GM12878 (cell line): ENCODE measurements around the gene KLHL18. TPM values are rescaled to one million over a fixed set of nuclear protein-coding genes. Genes with fewer than 3 reads are reported as not detected.

ENCODE experiments used
- EGR1 ChIP-seq, 2 experiments: IDR thresholded peaks; 1 replicate in 1 of 2; 2 replicates in 1 of 2; pipeline ENCODE4 v1.6.1; 2011 to 2012; ENCODE audit warnings: low read depth in 2 of 2, low read length in 2 of 2, borderline replicate concordance in 1 of 2, mild to moderate bottlenecking in 1 of 2, moderate library complexity in 1 of 2
- STAT1 ChIP-seq: fragments of 450-650 bp; conservative IDR thresholded peaks from 2 replicates; pipeline ENCODE4 v1.6.1; 2014; ENCODE audit warnings: antibody characterized with exemption, mild to moderate bottlenecking
- polyA plus RNA-seq, 11 experiments: library from polyadenylated mRNA; depleted of rRNA in 4 of 11; unstranded in 6 of 11; stranded (reverse) in 5 of 11; fragments of >200 nt; fragmentation: Nextera tagmentation in 4 of 11; fragmentation: Illumina TruSeq in 1 of 11; extraction: Ambion mirVana in 4 of 11; extraction: Trizol in 1 of 11; gene quantifications; 1 replicate in 1 of 11; 2 replicates in 10 of 11; pipeline versions ENCODE4 v1.2.1 to v1.2.3, GENCODE V29; 2011 to 2016; ENCODE audit warnings: inconsistent platforms in 2 of 11, missing spikeins in 2 of 11, low read depth in 1 of 11
- total RNA-seq, 4 experiments: library from RNA; depleted of rRNA in 3 of 4; stranded (reverse); fragments of >200 nt in 3 of 4; fragmentation: Illumina TruSeq in 1 of 4; extraction: Trizol in 1 of 4; gene quantifications; 2 replicates each; pipeline versions ENCODE4 v1.2.1 to v1.2.3, GENCODE V29; 2013 to 2021
- TF ChIP-seq, protein P1 (sequence below): fragments of 450-650 bp; IDR thresholded peaks from 2 replicates; pipeline ENCODE4 v1.6.1; 2017; ENCODE audit warnings: mild to moderate bottlenecking, moderate library complexity
- TF ChIP-seq, protein P2 (sequence below): fragments of 450-650 bp; IDR thresholded peaks from 2 replicates; pipeline ENCODE4 v1.6.1; 2016; ENCODE audit warnings: mild to moderate bottlenecking
- TF ChIP-seq, protein P3 (sequence below): fragments of 450-650 bp; conservative IDR thresholded peaks from 2 replicates; pipeline ENCODE4 v1.6.1; 2017; ENCODE audit warnings: mild to moderate bottlenecking, moderate library complexity

The KLHL18 gene
- total and polyA plus RNA-seq, 10 of the 15 experiments (the other 5 are each of a cell fraction or from before 2014, with no cell fraction given): 24.0 to 69.8 (median 51.7) TPM

DNA sequence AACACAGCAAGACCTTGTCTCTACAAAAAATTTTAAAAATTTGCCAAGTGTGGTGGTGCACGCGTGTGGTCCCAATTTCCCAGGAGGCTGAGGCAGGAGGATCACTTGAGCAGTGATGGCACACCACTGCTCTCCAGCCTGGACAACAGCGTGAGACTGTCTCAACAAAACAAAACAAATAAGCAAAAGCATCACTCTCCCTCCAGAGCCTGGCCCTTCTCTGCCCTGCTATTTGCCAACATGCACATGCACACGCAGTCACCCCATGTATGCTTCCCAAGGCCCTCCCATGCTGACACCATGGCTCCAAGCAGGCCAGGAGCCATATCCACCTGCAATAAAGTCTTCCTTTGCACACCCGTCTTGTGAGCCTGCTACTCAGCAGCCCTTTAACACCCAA lies 2.2 kb upstream of the KLHL18 start (continued):
- TF ChIP-seq EGR1 (IDR thresholded peaks at IDR 0.05; ENCODE audit: borderline replicate concordance in 1 of 2, low read depth in 2 of 2, low read length in 2 of 2) (no peak), STAT1 (no peak)
- TF ChIP-seq, protein P1, sequence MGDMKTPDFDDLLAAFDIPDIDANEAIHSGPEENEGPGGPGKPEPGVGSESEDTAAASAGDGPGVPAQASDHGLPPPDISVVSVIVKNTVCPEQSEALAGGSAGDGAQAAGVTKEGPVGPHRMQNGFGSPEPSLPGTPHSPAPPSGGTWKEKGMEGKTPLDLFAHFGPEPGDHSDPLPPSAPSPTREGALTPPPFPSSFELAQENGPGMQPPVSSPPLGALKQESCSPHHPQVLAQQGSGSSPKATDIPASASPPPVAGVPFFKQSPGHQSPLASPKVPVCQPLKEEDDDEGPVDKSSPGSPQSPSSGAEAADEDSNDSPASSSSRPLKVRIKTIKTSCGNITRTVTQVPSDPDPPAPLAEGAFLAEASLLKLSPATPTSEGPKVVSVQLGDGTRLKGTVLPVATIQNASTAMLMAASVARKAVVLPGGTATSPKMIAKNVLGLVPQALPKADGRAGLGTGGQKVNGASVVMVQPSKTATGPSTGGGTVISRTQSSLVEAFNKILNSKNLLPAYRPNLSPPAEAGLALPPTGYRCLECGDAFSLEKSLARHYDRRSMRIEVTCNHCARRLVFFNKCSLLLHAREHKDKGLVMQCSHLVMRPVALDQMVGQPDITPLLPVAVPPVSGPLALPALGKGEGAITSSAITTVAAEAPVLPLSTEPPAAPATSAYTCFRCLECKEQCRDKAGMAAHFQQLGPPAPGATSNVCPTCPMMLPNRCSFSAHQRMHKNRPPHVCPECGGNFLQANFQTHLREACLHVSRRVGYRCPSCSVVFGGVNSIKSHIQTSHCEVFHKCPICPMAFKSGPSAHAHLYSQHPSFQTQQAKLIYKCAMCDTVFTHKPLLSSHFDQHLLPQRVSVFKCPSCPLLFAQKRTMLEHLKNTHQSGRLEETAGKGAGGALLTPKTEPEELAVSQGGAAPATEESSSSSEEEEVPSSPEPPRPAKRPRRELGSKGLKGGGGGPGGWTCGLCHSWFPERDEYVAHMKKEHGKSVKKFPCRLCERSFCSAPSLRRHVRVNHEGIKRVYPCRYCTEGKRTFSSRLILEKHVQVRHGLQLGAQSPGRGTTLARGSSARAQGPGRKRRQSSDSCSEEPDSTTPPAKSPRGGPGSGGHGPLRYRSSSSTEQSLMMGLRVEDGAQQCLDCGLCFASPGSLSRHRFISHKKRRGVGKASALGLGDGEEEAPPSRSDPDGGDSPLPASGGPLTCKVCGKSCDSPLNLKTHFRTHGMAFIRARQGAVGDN: no peak
- TF ChIP-seq, protein P2, sequence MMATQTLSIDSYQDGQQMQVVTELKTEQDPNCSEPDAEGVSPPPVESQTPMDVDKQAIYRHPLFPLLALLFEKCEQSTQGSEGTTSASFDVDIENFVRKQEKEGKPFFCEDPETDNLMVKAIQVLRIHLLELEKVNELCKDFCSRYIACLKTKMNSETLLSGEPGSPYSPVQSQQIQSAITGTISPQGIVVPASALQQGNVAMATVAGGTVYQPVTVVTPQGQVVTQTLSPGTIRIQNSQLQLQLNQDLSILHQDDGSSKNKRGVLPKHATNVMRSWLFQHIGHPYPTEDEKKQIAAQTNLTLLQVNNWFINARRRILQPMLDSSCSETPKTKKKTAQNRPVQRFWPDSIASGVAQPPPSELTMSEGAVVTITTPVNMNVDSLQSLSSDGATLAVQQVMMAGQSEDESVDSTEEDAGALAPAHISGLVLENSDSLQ: no peak
- TF ChIP-seq, protein P3, sequence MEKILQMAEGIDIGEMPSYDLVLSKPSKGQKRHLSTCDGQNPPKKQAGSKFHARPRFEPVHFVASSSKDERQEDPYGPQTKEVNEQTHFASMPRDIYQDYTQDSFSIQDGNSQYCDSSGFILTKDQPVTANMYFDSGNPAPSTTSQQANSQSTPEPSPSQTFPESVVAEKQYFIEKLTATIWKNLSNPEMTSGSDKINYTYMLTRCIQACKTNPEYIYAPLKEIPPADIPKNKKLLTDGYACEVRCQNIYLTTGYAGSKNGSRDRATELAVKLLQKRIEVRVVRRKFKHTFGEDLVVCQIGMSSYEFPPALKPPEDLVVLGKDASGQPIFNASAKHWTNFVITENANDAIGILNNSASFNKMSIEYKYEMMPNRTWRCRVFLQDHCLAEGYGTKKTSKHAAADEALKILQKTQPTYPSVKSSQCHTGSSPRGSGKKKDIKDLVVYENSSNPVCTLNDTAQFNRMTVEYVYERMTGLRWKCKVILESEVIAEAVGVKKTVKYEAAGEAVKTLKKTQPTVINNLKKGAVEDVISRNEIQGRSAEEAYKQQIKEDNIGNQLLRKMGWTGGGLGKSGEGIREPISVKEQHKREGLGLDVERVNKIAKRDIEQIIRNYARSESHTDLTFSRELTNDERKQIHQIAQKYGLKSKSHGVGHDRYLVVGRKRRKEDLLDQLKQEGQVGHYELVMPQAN: no peak
